Posterior cingulate gyrus (tissue), 11 donors: ENCODE data around the gene XXYLT1.

ENCODE experiments used
- DNase-seq, 10 donors: peaks; one replicate each; pipeline versions ENCODE4 v3.0.0 to v3.0.0-alpha.2; 2020 to 2021; ENCODE audit warnings: mixed read lengths in 3 of 10
- intact Hi-C: fragments of 100-400 bp; cut with DNase I; formaldehyde crosslinking; loops from one replicate; pipeline ENCODE4 v1.15.1; 2023

The XXYLT1 gene

DNA sequence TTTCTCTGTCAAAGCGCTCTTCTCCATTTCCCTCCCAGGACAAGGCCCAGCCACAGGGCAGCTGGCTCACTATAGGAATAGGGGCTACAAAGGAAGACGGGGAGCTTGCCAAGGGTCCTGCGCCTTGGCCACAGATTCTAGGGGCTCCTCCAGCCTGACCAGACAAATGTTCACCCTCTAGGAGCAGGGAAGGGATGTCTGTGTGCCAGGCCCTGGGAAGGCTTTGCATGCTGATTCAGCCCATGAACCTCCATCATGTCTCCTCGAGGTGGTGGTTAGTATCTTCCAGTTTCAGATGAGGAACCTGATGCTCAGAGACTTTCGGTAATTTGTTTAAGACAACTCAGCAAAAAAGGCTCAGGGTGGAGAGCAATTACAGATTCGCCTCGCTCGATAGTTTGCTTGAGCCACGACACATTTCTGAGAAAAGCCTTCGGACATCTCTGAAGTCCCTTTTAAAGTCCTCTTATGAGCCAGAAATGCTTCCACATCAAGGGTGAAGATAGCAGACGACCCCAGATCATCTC lies 110.0 kb downstream of the XXYLT1 start:
- no peak for DNase-seq
- intact Hi-C loops: no loop called here

DNA sequence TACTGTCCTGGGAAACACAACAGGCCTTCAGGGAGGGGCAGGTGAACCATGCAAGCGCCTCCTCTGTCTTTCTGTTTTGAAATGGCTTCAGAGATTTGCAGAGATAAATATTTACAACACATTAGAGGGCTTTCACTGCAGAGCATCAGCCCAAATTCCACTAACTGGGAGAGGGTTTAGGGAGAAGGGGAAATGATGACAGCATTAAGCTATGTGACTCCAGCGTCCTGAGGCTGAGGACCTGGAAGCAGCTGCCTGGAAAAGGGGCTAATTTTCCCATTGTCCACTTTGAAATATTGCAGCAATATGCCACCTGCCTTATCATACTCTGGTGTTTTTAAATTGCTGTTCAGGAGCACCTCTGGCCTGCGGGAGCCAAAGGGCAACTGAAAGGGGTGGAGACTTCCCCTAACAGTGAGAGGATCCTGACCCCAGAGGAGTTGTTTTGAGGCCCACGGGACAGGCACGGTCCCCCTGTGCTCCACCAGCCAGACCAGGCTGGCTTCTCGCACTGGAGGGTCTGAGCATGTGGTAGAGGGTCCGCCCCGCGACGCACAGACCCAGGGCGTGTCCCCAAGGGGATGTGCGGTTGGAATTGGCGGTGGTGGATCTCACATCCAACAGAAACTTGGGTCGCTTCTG lies 110.6 kb downstream of the XXYLT1 start:
- intact Hi-C loops: no loop called here
- DNase-seq: no peak

DNA sequence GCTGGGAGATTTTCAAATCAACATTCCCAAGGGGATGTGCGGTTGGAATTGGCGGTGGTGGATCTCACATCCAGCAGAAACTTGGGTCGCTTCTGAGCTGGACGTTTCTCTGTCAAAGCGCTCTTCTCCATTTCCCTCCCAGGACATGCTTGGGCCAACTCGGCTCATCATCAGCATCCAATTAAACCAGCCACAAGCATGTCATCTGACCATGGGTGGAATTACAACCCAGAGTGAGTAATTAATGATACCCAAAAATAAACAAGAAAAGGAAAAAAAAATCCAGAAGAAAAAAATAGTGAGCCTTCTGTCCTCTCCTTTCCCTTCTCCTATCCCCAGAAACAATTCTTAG lies 111.2 kb downstream of the XXYLT1 start:
- DNase-seq: no peak
- intact Hi-C loops: no loop called here

DNA sequence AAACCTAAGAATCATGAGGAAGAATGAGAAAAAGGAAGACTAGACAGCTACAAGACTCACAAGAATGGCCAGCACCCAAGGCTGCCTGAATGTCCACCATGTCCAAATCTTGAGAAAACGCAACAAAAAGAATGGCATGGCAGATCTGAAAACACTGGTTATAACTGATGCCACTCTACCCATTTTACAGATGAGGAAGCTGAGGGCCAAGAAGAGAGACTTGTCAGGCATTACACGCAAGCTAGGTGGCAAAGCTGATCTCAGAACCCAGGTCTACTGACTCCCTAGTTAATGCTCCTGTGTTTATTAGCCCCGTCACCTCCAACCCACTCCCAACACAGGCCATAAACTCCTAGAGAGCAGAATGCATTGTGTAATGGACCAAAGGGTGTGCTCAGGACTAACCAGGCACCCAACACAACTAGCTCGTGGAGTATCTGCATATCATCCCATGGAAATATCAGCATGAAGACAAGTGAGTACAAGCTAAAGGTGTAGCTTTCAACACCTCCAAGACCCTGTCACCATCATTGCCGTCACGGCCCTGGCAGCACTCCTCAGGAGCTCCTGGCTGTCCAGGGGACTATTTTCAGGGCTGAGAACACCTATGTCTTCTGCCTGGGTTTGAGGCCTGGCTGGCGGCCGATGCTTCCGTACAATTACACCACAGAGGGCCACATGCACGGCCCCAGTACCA lies 111.7 kb downstream of the XXYLT1 start:
- no peak for DNase-seq
- intact Hi-C loops: no loop called here

DNA sequence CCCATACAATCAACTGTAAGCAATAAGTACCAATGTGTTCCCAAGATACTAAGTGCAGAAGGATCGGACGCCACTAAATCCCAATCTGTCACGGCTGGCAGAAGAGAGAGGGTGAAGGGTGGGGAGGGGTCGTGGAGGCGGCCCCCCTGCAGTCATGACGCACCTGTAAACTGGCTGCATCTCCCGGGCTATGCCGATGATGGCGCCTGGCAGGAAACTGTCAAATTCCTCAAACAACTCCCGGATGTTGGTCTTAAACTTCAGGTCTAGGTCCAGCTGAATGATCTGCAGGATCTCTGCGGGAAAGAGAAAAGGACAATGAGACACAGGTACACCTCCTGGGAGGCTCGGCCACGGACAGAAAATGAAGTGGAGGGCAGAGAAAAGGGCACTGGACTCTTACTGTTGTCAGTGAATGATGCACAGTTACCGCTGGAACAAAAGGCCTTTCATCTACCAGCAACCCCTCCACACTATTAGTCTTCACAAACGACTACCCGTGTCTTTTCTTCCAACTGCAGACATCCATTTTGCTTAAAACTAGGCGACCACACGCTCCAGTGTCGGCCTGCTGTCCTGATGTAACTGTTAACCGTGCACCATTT lies 114.6 kb downstream of the XXYLT1 start:
- intact Hi-C loops: no loop called here
- peak in 2 of 10 donors; percentile 33 to 51 for DNase-seq

DNA sequence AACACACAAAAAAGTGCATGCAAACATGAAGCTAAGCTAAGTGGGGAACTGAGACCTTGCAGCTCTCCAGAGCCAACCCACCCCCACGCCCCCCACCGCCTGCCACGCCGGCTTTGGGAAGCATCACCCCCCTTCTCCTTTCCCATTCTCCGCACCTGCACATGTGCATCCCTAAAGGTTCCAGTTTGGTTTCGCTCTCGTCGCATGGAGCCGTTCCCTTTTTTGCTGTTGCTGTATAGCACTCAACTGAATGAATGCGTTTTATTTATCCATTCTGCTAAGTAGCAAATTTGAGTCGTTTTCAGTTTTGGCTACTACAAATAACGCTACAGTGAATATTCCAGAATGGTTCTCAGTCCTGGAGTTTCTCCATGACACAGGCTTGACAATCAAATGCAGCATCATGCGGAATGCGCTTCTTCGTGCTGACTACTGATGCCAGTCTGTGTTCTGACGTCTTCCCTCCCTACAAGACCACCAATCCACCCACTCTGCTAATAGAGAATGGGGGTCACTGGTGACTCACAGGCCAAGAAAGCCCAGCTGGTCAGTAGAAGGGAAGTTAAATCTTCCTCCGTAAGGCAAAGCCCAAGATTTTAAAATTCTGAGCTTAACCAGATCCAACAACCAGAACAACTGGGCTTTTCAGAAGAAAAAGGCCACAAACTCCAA lies 115.3 kb downstream of the XXYLT1 start:
- intact Hi-C loops: no loop called here

DNA sequence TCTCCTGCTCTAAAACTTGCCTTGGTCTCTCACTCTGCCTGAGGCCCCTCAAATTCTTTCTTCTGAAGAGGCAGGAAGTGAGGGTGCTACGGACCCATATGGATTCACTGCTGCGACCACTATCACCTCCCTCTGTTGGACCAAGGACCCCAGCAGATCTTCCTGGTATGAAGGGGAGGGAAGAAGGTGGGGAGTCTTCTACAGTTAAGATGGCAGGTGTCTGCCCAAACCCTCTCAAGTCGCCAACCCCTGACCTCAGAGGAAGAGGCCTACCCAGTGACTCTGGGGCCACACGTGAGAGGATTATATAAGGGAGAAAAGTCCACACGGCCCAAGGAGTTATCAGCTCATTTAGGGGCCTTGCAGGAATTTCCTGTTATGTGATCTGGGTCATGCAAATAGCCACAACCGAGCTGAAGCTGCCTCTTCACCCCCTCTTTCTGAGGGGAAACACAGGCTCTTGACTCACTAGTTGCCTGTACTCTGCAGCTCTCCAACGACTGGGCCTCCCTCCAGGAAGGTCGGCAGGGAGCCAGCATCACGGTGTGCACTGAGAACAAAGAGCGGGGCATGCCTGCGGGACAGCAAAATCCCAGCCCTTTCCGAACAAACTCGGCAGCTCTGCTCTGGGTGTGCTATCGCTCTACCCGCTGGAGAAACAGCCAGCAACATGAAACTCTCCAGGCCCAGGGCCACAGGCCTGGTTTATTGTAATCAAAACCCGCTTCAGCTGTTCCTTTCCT lies 116.0 kb downstream of the XXYLT1 start:
- intact Hi-C loops: loop anchor here (5.0 kb wide), 1 partner anchor 102 kb away; no protein-coding TSS in a partner anchor
- DNase-seq: peak; percentile 51 to 95 (median 69)

More for the DNA sequence above, 115.3 kb downstream of the XXYLT1 start:
- DNase-seq: peak in 1 of 10 donors; percentile 27

DNA sequence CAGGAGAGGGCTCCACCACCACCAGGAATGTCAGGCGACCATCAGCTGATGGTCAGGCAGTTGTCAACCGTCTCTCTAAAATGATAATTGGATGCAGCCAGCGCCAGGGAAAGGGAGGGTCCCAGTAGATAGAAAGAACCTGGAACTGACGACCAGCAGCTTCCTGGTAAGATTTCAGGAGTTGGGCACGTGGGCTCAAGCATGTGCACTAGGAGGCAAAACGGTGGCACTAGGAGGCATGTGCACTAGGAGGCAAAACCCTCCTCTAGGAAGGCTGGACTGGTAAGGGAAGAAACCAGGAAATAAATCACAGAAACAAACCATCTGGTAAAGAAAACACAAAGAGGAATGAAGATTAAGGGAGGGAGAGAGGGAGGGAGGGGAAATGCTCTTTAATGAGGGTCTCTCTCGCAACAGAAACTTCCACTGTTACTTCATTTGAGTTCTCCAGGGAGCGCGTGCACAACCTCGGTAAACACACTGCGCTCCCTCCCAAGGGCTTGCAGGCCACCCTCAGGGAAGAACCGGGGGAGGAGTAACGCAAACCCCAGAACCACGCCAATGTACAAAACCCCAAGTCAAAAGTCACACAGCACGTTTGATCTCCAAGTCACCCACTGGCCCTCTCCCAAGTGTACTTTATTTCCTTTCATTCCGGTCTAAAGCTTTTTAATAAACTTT lies 116.7 kb downstream of the XXYLT1 start:
- peak in 1 of 10 donors; percentile 37 for DNase-seq
- intact Hi-C loops: loop anchor here (5.0 kb wide), 1 partner anchor 103 kb away; no protein-coding TSS in a partner anchor

DNA sequence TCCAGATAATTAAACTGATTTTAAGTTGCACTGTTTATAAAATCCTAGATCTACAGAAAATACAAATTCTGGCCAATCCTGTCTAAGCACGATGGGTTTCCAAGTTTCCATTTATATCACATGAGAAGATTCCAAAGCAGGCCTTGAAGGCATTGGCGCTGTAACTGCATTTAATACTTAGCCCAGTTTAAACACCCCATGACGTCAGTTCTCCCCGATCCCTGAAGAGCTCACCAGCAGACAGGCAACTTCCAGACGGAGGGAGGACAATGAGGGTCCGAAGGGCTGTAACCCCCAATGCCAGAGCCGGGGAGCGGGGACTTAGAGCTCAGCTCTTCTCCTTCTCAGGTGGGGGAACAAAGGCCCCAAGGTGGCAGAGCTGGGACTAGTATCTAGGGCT lies 117.3 kb downstream of the XXYLT1 start:
- intact Hi-C loops: loop anchor here (5.0 kb wide), 1 partner anchor 104 kb away; no protein-coding TSS in a partner anchor
- DNase-seq: no peak

DNA sequence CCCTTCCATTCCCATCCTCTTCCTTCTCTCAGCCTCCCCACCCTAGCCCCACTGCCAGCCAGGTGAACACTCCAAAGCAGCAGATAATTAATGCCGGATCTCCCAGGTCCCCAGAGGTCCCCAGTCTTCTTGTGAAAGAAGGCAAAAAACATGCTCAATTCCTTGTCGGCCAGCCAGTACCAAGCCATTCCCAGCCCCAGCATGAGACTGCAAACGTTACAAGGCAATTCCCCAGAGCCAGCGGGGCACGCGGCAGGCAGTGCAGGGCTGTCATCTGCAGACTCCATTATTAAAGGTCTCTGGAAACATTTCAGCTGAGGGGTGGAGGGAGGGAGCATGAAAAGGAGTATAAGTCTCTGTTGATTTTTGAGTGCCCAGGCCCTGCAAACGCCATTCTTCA lies 117.8 kb downstream of the XXYLT1 start:
- intact Hi-C loops: loop anchor here (5.0 kb wide), 1 partner anchor 104 kb away; no protein-coding TSS in a partner anchor
- DNase-seq: peak in 2 of 10 donors; percentile 23 to 29

DNA sequence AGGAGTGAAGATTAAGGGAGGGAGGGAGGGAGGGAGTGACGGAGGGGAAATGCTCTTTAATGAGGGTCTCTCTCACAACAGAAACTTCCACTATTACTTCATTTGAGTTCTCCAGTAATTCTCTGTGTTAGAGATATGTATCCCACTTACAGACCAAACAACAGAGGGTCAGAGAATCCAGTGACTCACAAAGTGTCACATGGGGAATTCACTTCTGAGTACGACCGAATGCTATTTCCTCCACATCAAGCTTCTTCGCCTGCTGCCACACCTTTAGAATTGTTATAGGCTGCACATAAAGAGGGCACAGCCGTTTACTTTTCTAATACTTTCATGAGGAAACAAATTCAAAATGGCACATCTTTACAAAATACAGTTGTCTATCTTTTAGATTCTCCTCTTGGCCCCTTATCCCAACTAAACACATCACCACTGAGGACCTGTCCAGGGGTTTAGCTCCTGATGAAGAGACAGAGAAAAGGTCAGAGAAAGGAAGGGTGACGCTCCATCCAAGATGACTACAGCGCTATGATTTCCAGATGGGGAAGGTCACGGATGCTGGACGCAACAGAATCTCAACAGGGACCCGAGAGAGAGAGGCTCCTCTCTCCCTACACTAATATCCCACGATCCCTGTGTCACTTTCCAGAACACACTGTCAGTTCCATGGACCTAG lies 119.0 kb downstream of the XXYLT1 start:
- no peak for DNase-seq
- intact Hi-C loops: loop anchor here (5.0 kb wide), 1 partner anchor 105 kb away; no protein-coding TSS in a partner anchor

DNA sequence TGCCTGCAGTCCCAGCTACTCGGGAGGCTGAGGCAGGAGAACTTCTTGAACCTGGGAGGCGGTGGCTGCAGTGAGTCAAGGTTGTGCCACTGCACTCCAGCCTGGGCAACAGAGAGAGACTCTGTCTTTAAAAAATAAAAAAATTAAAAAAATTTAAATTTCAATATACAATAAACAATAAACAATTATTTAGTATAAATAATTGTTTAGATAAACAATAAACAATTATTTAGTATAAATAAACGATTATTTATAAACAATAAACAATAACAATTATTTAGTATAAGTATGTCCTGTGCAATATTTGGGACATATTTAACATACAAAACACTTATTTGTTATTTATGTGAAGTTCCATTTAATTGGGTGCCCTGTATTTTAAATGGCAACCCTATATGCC lies 119.6 kb downstream of the XXYLT1 start:
- intact Hi-C loops: loop anchor here (5.0 kb wide), 1 partner anchor 106 kb away; no protein-coding TSS in a partner anchor
- DNase-seq: no peak

DNA sequence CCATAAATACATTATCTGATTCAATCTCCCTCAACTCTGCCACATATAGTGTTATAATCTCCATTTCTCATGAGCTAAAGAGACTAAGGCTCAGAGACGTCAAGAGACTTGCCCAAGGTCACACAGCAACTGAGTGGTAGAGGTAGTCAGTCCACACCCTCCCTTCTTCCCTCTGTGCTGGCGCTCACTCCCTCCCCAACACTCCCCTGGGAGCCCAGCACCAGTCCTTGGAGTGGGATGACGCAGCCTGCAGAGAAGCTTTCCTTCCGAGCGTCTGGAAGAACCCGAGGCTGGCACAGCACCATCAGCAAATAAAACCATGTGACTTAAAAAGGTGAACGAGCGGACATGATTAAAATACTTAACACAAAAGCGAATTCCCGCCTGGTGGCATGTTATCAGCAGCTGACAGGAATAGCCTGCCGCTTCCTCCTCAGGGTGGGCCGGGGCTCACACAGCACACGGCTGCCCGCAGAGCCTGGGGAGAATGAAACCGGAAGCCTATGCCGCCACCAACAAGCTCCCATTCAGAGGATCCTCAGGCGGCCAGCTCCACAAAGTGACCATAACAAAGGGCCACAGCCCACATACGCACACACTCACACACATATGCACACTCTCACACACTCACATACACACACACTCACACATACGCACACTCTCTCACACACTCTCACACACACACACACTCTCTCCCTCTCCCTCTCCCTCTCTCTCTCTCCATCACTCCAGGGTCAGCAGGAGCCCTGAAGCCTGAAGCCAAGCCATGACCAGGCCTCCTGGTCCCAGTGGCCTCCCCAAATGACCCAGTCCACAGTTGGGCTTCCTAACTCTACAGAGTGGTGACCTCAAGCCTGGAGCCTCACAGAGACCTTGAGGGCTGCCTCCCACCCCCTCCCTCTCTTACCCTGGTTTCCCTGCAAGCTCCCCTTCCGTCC lies 120.5 kb downstream of the XXYLT1 start:
- peak in 9 of 10 donors; percentile 33 to 92 (median 60) for DNase-seq
- intact Hi-C loops: loop anchor here (5.0 kb wide), 1 partner anchor 107 kb away; no protein-coding TSS in a partner anchor

DNA sequence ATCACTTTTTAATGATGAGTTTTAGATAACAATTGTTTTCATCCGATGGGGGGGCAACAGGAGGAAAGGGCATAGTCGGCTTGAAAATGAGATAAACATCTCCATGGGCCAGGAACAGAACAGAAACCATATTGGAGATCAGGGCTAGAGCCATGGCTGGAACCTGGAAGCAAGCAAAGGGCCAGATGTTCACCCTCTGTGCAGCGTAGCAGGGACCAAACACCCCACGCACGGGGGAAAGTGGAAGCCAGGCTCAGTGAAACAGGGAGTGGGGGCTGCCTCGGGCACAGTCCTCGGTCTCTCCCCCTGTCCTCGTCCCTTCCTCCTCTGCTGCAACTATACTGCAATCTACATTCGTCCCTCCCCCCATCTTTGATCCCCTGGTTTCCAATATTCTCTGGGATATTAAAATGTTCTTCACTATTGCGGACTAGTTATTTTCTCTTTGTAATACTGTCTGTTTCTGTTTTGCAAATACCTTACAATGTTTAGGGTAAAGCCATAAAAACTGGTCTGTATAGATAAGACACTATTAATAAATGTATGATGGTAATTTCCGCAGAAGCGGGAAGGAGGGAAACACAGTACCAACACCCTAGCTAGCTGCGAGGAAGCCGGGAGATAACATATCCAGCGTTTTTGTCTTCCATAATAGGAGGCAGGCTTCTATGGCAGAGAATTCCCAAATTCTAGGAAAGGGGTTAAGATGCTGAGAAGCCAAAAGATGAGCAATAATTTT lies 121.5 kb downstream of the XXYLT1 start:
- no peak for DNase-seq
- intact Hi-C loops: loop anchor here (5.0 kb wide), 1 partner anchor 108 kb away; no protein-coding TSS in a partner anchor

DNA sequence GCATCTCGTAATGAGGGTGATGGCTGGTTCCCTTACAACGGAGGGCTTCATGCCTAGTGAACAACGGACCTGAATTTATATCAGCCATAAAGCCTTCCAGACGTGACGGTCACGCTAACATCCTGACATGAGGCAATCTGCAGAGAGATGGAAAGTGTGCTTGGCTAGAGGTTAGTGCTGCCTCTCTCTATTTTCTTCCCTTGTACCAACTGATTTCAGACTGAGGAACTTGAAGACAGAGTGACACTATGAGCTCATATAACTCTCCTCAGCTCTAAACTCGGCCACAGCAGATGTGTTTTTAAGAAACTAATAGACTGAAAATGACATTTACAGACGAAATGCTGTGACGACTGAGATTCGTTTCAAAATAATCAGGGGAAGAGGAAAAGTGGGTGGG lies 122.4 kb downstream of the XXYLT1 start:
- DNase-seq: no peak
- intact Hi-C loops: no loop called here

DNA sequence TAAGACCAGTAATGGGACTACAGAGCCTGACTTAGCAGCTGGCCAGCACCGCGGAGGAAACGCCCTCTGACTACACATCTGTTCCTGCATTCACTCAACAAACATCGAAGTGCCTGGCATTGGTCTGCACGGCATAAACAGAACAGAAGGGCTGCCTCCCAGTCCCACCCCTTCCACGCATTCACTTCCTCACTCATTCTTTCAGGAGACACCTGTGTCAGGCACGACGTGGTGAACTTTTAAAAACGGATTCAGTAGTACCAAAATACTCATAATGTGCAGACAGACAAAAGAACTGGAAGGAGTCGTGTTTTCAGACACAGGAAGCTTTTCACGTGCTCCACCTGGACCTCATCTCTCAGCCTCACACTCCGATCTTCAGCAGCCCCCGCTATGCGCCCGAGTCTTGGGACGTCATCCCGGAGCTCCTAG lies 123.3 kb downstream of the XXYLT1 start:
- intact Hi-C loops: no loop called here
- DNase-seq: no peak

DNA sequence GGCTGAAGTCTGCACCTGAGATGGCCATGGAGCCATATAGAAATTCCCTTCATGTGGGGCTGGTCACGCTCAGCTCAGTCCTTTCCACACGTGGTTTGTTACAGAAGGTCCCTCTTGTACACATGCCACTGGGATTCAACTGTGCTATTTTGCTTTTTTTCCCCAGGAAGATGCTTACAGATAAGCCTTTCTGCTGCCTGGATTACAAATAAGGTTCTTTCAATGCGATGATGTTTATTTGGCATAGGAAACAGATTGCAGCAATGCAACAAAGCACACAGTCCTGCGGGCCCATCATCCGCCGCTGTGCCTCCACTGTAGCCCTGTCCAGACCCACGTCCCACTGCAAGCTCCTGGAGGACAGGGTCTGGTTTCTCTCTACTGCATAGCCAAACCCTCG lies 124.8 kb downstream of the XXYLT1 start:
- DNase-seq: no peak
- intact Hi-C loops: no loop called here
